Chondrocyte (in vitro differentiated cells): ENCODE measurements around the gene TPO. TPM values are rescaled to one million over a fixed set of nuclear protein-coding genes. Genes with fewer than 3 reads are reported as not detected.

Source experiments
- DNase-seq: peaks from one replicate; pipeline ENCODE4 v3.0.0; 2021; ENCODE audit warnings: mixed read lengths, low spot score
- H3K27ac Mint-ChIP-seq: one replicate; pipeline ENCODE4 v1.8.0; 2021; ENCODE audit warnings: mild to moderate bottlenecking, moderate library complexity, mixed read lengths; ENCODE audit not compliant: unreplicated experiment
- H3K27me3 Mint-ChIP-seq: 2 replicates; pipeline ENCODE4 v1.8.0; 2021; ENCODE audit warnings: low read depth, mixed read lengths
- H3K36me3 Mint-ChIP-seq: 2 replicates; pipeline ENCODE4 v1.8.0; 2021; ENCODE audit warnings: low read depth, mixed read lengths
- H3K4me1 Mint-ChIP-seq: 2 replicates; pipeline ENCODE4 v1.8.0; 2021; ENCODE audit warnings: low read depth, mild to moderate bottlenecking, mixed read lengths
- H3K4me3 Mint-ChIP-seq: one replicate; pipeline ENCODE4 v1.8.0; 2021; ENCODE audit warnings: mild to moderate bottlenecking, moderate library complexity, mixed read lengths; ENCODE audit not compliant: unreplicated experiment
- H3K9me3 Mint-ChIP-seq: 2 replicates; pipeline ENCODE4 v1.8.0; 2021; ENCODE audit warnings: low read depth, mixed read lengths
- CTCF ChIP-seq: fragments of 200-600 bp; sonication (generic); IDR thresholded peaks from 2 replicates; pipeline ENCODE4 v1.5.0; 2021; ENCODE audit warnings: antibody characterized with exemption, mild to moderate bottlenecking, moderate library complexity
- total RNA-seq: library from RNA; stranded (reverse); gene quantifications from 3 replicates; pipeline ENCODE4 v1.2.1, GENCODE V29; 2021

Gene TPO
- total RNA-seq, 1 donor from 2014 or later = not detected

GRCh38 chr2:1422716-1423285 is 9.5 kb downstream of the TPO start:
- H3K27me3 Mint-ChIP-seq = peaks cover 13% of the 10 kb centered on the region
- H3K4me1 Mint-ChIP-seq = no peaks in the 10 kb centered on the region
- no peak for DNase-seq
- no peak overlapping the region for H3K4me3 Mint-ChIP-seq
- H3K9me3 Mint-ChIP-seq = peaks cover 4% of the 10 kb centered on the region
- H3K27ac Mint-ChIP-seq = no peak overlapping the region
- TF ChIP-seq CTCF = no peak
- no peaks in the 10 kb centered on the region for H3K36me3 Mint-ChIP-seq

GRCh38 chr2:1427086-1427485 is 13.8 kb downstream of the TPO start:
- Mint-ChIP-seq H3K4me1 (no peaks in the 10 kb centered on the region), H3K4me3 (no peak overlapping the region), H3K9me3 (peaks cover 4% of the 10 kb centered on the region), H3K27ac (no peak overlapping the region), H3K27me3 (peaks cover 13% of the 10 kb centered on the region), H3K36me3 (no peaks in the 10 kb centered on the region)
- DNase-seq = no peak
- TF ChIP-seq CTCF = no peak

GRCh38 chr2:1429895-1430294 is 16.6 kb downstream of the TPO start:
- Mint-ChIP-seq H3K4me1 (no peaks in the 10 kb centered on the region), H3K27ac (no peak overlapping the region), H3K9me3 (peaks cover 4% of the 10 kb centered on the region), H3K36me3 (no peaks in the 10 kb centered on the region), H3K4me3 (no peak overlapping the region), H3K27me3 (peaks cover 15% of the 10 kb centered on the region)
- DNase-seq = no peak
- no peak for TF ChIP-seq CTCF

GRCh38 chr2:1430491-1430890 is 17.2 kb downstream of the TPO start:
- H3K36me3 Mint-ChIP-seq = no peaks in the 10 kb centered on the region
- H3K27ac Mint-ChIP-seq = no peak overlapping the region
- H3K9me3 Mint-ChIP-seq = no peaks in the 10 kb centered on the region
- no peak overlapping the region for H3K4me3 Mint-ChIP-seq
- TF ChIP-seq CTCF = no peak
- H3K27me3 Mint-ChIP-seq = peaks cover 9% of the 10 kb centered on the region
- no peak for DNase-seq
- H3K4me1 Mint-ChIP-seq = no peaks in the 10 kb centered on the region

GRCh38 chr2:1431886-1432400 is 18.7 kb downstream of the TPO start:
- Mint-ChIP-seq H3K4me1 (no peaks in the 10 kb centered on the region), H3K36me3 (no peaks in the 10 kb centered on the region), H3K9me3 (no peaks in the 10 kb centered on the region), H3K27me3 (peaks cover 2% of the 10 kb centered on the region), H3K27ac (no peak overlapping the region), H3K4me3 (no peak overlapping the region)
- no peak for DNase-seq
- TF ChIP-seq CTCF = no peak
